HG03460 (cell line): Measurements from ENCODE around the gene LRP3.
"Not testable (repeated sequence)": the region's sequence is repeated elsewhere in the genome, so short reads cannot be mapped to it uniquely, and the experiment has no call there.

Experiments
- ATAC-seq: cut with Tn5 transposase; IDR thresholded peaks from one replicate; pipeline ENCODE4 v1.9.1; 2021; ENCODE audit not compliant: unreplicated experiment

The LRP3 gene

GRCh38 chr19:33193865-33194362 is at the start of gene LRP3:
Gene LRP3 (plus strand): TSS chr19:33194330. CDS start chr19:33194786, 456 bp downstream.
- ATAC-seq = no peak

GRCh38 chr19:33146209-33146608 is 47.9 kb upstream of the LRP3 start:
- no peak for ATAC-seq

GRCh38 chr19:33147538-33147937 is 46.6 kb upstream of the LRP3 start:
- no peak for ATAC-seq

- no peak for ATAC-seq
Measured at GRCh38 chr19:33150852-33151518, 43.1 kb upstream of the LRP3 start.

- no peak for ATAC-seq
Measured at GRCh38 chr19:33152176-33152575, 42.0 kb upstream of the LRP3 start.

- ATAC-seq = not testable (repeated sequence)
Measured at GRCh38 chr19:33152625-33153024, 41.5 kb upstream of the LRP3 start.

- not testable (repeated sequence) for ATAC-seq
Measured at GRCh38 chr19:33154313-33154712, 39.8 kb upstream of the LRP3 start.

GRCh38 chr19:33156334-33156733 is 37.8 kb upstream of the LRP3 start:
- ATAC-seq = no peak

GRCh38 chr19:33157906-33158305 is 36.2 kb upstream of the LRP3 start:
- no peak for ATAC-seq

GRCh38 chr19:33158365-33158764 is 35.8 kb upstream of the LRP3 start:
- no peak for ATAC-seq

- ATAC-seq = no peak
Measured at GRCh38 chr19:33159149-33159548, 35.0 kb upstream of the LRP3 start.

- ATAC-seq = no peak
Measured at GRCh38 chr19:33159893-33160292, 34.2 kb upstream of the LRP3 start.

- ATAC-seq = no peak
Measured at GRCh38 chr19:33161201-33161600, 32.9 kb upstream of the LRP3 start.

- ATAC-seq = no peak
Measured at GRCh38 chr19:33163481-33163880, 30.6 kb upstream of the LRP3 start.

- ATAC-seq = not testable (repeated sequence)
Measured at GRCh38 chr19:33166037-33166436, 28.1 kb upstream of the LRP3 start.

GRCh38 chr19:33167438-33167837 is 26.7 kb upstream of the LRP3 start:
- no peak for ATAC-seq

- ATAC-seq = no peak
Measured at GRCh38 chr19:33168528-33168927, 25.6 kb upstream of the LRP3 start.

- no peak for ATAC-seq
Measured at GRCh38 chr19:33171222-33171795, 22.8 kb upstream of the LRP3 start.

- ATAC-seq = no peak
Measured at GRCh38 chr19:33171916-33172359, 22.2 kb upstream of the LRP3 start.

- ATAC-seq = no peak
Measured at GRCh38 chr19:33174186-33174585, 19.9 kb upstream of the LRP3 start.

- ATAC-seq = no peak
Measured at GRCh38 chr19:33175156-33175782, 18.9 kb upstream of the LRP3 start.
